ENCODE results near the gene HIF1AN.
"Not testable (repeated sequence)": the region's sequence is repeated elsewhere in the genome, so short reads cannot be mapped to it uniquely, and the experiment has no call there.

Gene HIF1AN

GRCh38 chr10:100567826-100568225 is 32.1 kb downstream of the HIF1AN start:
- no peak for DNase-seq

DNA sequence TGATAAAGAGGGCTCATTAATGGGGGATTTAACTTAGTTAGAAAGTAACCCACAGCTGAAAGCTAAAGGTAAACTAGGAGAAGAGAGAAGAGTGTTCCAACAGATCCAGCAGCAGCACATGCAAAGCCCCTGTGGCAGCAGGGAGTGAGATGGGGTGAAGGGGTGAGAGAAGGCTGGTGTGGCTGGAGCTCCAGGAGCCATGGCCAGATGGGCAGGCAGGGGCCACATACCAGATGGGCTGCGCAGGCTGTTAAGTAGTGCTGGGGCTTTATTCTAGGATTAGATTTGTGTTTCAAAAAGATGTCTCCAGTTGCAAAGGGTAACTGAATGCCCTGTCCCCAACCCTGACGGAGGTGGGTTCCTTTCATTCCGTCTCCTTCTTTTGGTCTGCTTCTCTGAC is 33.2 kb downstream of the HIF1AN start:
- DNase-seq: no peak

GRCh38 chr10:100569687-100570481 is 34.1 kb downstream of the HIF1AN start:
- no peak for DNase-seq

DNA sequence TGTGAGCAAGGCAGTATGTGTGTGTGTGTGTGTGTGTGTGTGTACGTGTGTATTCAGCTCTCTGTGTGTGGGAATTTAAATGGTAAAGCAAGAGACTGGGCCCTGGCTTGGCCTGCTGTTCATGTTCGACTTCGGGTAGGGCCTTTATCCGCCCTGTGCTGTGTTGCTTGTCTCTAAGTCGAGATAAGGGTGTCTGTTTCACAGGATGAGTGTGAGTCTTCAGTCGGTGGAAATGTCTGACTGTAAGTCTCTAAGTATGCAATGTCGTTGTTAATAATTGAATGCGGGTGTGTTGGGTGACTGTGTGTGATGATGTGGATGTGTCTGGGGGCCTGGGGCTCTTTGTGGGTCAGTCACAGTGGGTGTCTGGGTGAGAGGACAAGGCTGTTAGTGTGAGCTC is 34.8 kb downstream of the HIF1AN start:
- DNase-seq: no peak

DNA sequence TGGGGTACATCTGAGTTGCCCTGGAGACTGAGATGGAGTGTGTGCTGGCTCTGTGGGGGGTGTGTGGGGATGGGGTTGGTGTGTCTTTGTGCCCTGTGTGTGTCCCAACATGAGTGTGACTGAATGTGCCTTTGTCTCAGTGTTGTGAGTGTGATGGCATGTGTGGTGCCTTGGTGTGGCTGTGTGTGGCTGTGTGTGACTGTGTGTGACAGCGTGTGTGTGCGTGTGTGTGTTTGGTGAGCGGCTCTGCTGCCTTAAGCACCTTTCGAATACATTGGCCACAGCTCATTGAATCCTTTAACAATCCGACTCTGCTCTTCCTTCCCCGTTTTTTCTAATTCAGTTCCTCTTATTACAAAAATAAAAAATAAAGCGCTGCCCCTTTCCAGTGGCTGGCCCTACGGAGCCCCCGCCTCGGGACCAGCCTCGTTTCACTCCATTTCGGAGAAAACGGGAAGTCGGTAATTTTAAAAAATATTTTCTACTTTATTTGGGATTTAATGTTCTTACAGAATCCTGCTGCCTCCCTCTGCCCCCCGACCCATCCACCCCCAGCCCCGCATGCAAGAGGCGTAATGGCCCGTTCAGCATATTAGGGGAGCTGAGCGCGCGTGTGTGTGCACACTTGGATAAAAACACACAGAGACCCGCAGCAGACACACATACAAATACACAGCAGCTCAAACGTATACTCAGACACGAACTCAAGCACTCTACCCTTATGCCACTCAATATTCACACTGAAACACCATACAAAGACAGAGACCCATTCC is 35.5 kb downstream of the HIF1AN start:
- no peak for DNase-seq

GRCh38 chr10:100575146-100575545 is 39.4 kb downstream of the HIF1AN start:
- DNase-seq: not testable (repeated sequence)

GRCh38 chr10:100575585-100576281 is 40.0 kb downstream of the HIF1AN start:
- DNase-seq: no peak

DNA sequence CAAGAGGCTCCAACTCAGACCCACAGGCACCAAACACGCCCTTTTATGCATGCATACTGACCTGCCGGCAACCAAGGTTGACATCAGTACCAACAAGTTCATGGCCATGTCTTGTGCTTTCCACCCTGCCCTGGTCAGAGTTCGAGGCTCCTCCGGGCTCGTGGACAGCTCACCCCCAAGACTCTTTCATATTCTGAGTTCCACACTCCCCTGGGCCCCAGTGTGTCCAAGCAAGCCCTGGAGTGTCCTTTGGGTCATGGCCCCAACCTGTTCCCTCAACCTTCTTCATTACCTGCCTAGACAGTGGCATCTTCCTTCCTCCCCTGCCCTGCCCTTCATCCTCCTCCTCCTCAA is 40.5 kb downstream of the HIF1AN start:
- DNase-seq: no peak

- no peak for DNase-seq
These were observed 43.7 kb downstream of the HIF1AN start for GRCh38 chr10:100579261-100580090.

DNA sequence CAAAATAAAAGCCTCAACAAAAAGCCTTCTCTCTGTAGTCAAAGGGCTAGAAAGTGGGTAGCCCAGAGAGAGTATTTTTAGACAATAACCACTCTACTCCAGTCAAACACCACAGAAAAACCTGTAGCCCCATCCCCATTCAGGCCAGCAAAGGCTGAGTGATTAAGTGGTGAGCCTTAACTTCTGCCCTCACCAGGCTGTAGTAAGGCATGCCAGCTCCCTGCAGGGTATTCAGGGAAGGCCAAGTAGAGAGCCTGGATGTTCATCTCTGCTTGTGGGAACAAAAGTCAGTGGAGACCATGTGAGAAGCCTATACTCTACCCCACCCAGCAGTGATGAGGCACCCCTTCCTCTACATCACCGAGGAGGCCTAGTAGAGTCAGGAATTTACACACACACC is 51.2 kb downstream of the HIF1AN start:
- DNase-seq: no peak

DNA sequence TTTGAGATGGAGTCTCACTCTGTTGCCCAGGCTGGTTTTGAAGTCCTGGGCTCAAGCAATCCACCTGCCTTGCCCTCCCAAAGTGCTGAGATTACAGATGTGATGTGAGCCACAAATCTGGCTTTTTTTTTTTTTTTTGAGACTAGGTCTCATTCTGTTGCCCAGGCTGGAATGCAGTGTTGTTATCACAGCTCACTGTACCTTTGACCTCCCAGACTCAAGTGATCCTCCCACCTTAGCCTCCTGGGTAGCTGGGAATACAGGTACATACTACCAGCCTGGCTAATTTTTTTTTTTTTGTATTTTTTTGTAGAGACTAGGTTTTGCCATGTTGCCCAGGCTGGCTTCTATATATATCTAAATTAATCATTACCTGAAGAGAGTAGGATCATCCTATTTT is 62.4 kb downstream of the HIF1AN start:
- DNase-seq: no peak

- no peak for DNase-seq
These were observed 64.5 kb downstream of the HIF1AN start for GRCh38 chr10:100600218-100600617.

GRCh38 chr10:100607439-100607838 is 71.7 kb downstream of the HIF1AN start:
- DNase-seq: no peak

Data from midbrain (tissue), 1 donor.